Right lung (tissue), 5 donors: ENCODE data around the gene SMARCA4. TPM values are rescaled to one million over a fixed set of nuclear protein-coding genes. Genes with fewer than 3 reads are reported as not detected.
"Not testable (repeated sequence)": the region's sequence is repeated elsewhere in the genome, so short reads cannot be mapped to it uniquely, and the experiment has no call there.

Source experiments
- DNase-seq, 2 donors: peaks; one replicate each; pipeline ENCODE4 v3.0.0-alpha.2; 2013
- polyA plus RNA-seq, 5 donors: library from polyadenylated mRNA; unstranded; fragments of 120-200 nt; gene quantifications; one replicate each; pipeline versions ENCODE4 v1.2.1 to v1.2.3, GENCODE V29; 2013; ENCODE audit warnings: inconsistent platforms in 1 of 5, low replicate concordance in 1 of 5; ENCODE audit not compliant: insufficient read length in 5 of 5, insufficient read depth in 1 of 5

The SMARCA4 gene
- polyA plus RNA-seq, 5 donors = 119 to 173 (median 124) TPM

GRCh38 chr19:10975374-10976130 is 14.7 kb downstream of the SMARCA4 start:
- peak; percentile 79 to 84 for DNase-seq

- no peak for DNase-seq
Measured at GRCh38 chr19:10976131-10976892, 15.5 kb downstream of the SMARCA4 start.

- no peak for DNase-seq
Measured at GRCh38 chr19:10977742-10978092, 16.9 kb downstream of the SMARCA4 start.

GRCh38 chr19:10979951-10980381 is 19.1 kb downstream of the SMARCA4 start:
- no peak for DNase-seq

GRCh38 chr19:10981252-10981895 is 20.5 kb downstream of the SMARCA4 start:
- DNase-seq = no peak

GRCh38 chr19:10983026-10983425 is 22.2 kb downstream of the SMARCA4 start:
- no peak for DNase-seq

GRCh38 chr19:10984166-10984735 is 23.4 kb downstream of the SMARCA4 start:
- DNase-seq = no peak

GRCh38 chr19:10985502-10985901 is 24.7 kb downstream of the SMARCA4 start:
- DNase-seq = no peak

- DNase-seq = no peak
Measured at GRCh38 chr19:10986301-10987127, 25.7 kb downstream of the SMARCA4 start.

- DNase-seq = no peak
Measured at GRCh38 chr19:10987571-10988297, 26.9 kb downstream of the SMARCA4 start.

- DNase-seq = no peak
Measured at GRCh38 chr19:10988380-10988779, 27.6 kb downstream of the SMARCA4 start.

- no peak for DNase-seq
Measured at GRCh38 chr19:10988921-10989320, 28.1 kb downstream of the SMARCA4 start.

GRCh38 chr19:10991076-10991475 is 30.2 kb downstream of the SMARCA4 start:
- no peak for DNase-seq

- no peak for DNase-seq
Measured at GRCh38 chr19:10991521-10992081, 30.8 kb downstream of the SMARCA4 start.

- DNase-seq = not testable (repeated sequence)
Measured at GRCh38 chr19:10992174-10992573, 31.3 kb downstream of the SMARCA4 start.

GRCh38 chr19:10995926-10996600 is 35.2 kb downstream of the SMARCA4 start:
- DNase-seq = no peak

- no peak for DNase-seq
Measured at GRCh38 chr19:10998045-10998533, 37.3 kb downstream of the SMARCA4 start.

GRCh38 chr19:10998666-10999065 is 37.8 kb downstream of the SMARCA4 start:
- DNase-seq = no peak

GRCh38 chr19:11005521-11005920 is 44.7 kb downstream of the SMARCA4 start:
- DNase-seq = no peak

GRCh38 chr19:11007385-11007784 is 46.6 kb downstream of the SMARCA4 start:
- DNase-seq = no peak
